BLaER1 (cell line): ENCODE results near the gene GPC6.

ENCODE experiments used
- H3K27ac ChIP-seq: shearing (Covaris generic); formaldehyde crosslinking; 2 replicates; pipeline ENCODE4 v1.8.1; 2022
- H3K27me3 ChIP-seq: shearing (Covaris generic); formaldehyde crosslinking; 2 replicates; pipeline ENCODE4 v1.8.1; 2022
- H3K36me3 ChIP-seq: shearing (Covaris generic); formaldehyde crosslinking; 2 replicates; pipeline ENCODE4 v1.8.1; 2022
- H3K4me1 ChIP-seq: shearing (Covaris generic); formaldehyde crosslinking; 2 replicates; pipeline ENCODE4 v1.8.1; 2022
- H3K4me2 ChIP-seq: shearing (Covaris generic); formaldehyde crosslinking; 2 replicates; pipeline ENCODE4 v1.8.1; 2022
- H3K4me3 ChIP-seq: shearing (Covaris generic); formaldehyde crosslinking; 2 replicates; pipeline ENCODE4 v1.8.1; 2022
- H3K9ac ChIP-seq: shearing (Covaris generic); formaldehyde crosslinking; 2 replicates; pipeline ENCODE4 v1.8.1; 2022
- H3K9me3 ChIP-seq: shearing (Covaris generic); formaldehyde crosslinking; 2 replicates; pipeline ENCODE4 v1.8.1; 2022
- H4K20me1 ChIP-seq: shearing (Covaris generic); formaldehyde crosslinking; 2 replicates; pipeline ENCODE4 v1.8.1; 2022
- Cebpa-rat ChIP-seq: shearing (Covaris generic); IDR thresholded peaks from 2 replicates; pipeline ENCODE4 v1.8.1; 2022

Gene GPC6

DNA sequence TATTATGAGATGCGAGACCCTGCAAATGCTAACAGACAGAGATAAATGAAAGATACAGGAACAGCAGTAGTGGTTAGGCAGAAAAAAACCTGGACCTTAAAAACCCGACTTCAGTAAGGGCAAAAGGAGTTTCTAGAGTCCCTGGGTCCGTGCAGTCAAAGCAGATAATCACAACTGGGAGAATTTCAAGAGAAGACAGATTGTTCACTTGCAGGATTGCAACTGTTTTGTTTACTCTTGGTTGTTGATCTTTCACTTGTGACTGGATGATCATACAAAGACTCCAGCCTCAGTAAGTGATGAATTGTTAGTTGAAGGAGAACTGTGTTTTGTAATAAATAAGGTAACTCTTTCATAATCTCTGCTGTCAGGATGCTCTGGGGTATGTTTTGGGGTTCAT, 135.1 kb downstream of the GPC6 start:
- H3K27me3 ChIP-seq: no peaks in the 10 kb centered on the region
- no peaks in the 10 kb centered on the region for H3K36me3 ChIP-seq
- no peaks in the 10 kb centered on the region for H3K9me3 ChIP-seq
- no peak for TF ChIP-seq Cebpa-rat
- no peaks in the 10 kb centered on the region for H4K20me1 ChIP-seq
- no peak overlapping the region for H3K4me3 ChIP-seq
- no peak overlapping the region for H3K4me2 ChIP-seq
- H3K9ac ChIP-seq: no peak overlapping the region
- H3K4me1 ChIP-seq: no peaks in the 10 kb centered on the region
- H3K27ac ChIP-seq: no peak overlapping the region

DNA sequence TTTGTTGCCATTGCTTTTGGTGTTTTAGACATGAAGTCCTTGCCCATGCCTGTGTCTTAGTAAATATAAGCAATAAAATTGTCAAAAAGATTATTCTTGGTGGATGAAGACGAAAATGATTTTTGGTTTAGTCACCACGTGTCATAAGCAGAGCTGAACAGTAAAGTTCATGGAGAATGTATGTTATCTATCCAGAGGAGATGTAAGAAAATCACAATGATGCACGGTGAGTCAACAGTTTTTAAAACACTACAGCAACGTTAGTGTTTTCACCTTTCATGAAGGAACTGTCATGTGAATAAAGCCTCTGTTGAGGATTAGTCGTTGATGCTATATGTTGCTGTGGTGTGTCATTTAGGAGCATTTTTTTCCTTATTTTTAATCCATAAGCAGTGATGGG, 137.6 kb downstream of the GPC6 start:
- no peaks in the 10 kb centered on the region for H3K36me3 ChIP-seq
- no peaks in the 10 kb centered on the region for H3K4me1 ChIP-seq
- H3K4me2 ChIP-seq: no peak overlapping the region
- H3K27me3 ChIP-seq: no peaks in the 10 kb centered on the region
- no peak overlapping the region for H3K4me3 ChIP-seq
- no peaks in the 10 kb centered on the region for H4K20me1 ChIP-seq
- no peak overlapping the region for H3K9ac ChIP-seq
- no peak overlapping the region for H3K27ac ChIP-seq
- no peaks in the 10 kb centered on the region for H3K9me3 ChIP-seq
- no peak for TF ChIP-seq Cebpa-rat

DNA sequence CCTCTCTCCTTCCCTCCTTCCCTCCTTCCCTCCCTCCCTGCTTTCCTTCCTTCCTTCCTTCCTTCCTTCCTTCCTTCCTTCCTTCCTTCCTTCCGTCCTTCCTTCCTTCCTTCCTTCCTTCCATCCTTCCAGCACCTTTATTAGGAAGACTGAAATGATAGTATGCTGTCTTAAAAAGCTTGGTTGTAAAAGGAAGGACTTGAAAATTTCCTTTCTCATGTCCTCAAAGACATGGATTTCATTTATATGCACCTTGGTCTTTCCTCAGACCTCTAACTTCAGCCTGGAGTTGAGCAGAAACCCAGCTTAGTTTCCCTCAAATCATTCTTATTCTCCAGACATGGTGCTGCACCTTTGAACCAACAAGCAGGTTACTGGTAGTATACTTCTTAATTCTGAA, 141.7 kb downstream of the GPC6 start:
- TF ChIP-seq Cebpa-rat: no peak

DNA sequence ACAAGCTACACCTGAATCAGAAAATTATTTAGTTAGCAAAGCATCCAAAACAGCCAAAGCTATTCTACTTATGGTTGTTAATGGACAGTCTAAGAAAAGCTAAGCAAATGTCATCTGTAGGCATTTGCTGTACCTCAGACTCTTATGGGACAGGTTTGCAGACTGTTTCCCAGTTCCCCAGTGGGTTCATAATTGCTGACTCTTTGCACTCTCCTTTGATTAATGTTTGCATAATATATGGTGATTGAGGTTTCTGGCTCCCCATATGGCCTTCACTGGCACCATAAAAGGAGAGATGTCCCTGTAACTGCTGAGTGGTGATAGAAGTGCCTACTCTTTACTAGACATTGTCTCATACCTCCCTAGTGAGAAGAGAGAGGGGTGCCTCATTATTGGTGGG, 142.1 kb downstream of the GPC6 start:
- no peak overlapping the region for H3K4me2 ChIP-seq
- no peaks in the 10 kb centered on the region for H3K27me3 ChIP-seq
- H3K27ac ChIP-seq: no peak overlapping the region
- H3K9me3 ChIP-seq: no peaks in the 10 kb centered on the region
- no peaks in the 10 kb centered on the region for H4K20me1 ChIP-seq
- H3K36me3 ChIP-seq: no peaks in the 10 kb centered on the region
- no peak overlapping the region for H3K4me3 ChIP-seq
- TF ChIP-seq Cebpa-rat: no peak
- H3K4me1 ChIP-seq: no peaks in the 10 kb centered on the region
- H3K9ac ChIP-seq: no peak overlapping the region

More for the DNA sequence above, 141.7 kb downstream of the GPC6 start:
- Histone ChIP-seq H3K4me3 (no peak overlapping the region), H3K27me3 (no peaks in the 10 kb centered on the region), H3K27ac (no peak overlapping the region), H3K9ac (no peak overlapping the region), H3K4me1 (no peaks in the 10 kb centered on the region), H3K4me2 (no peak overlapping the region), H3K9me3 (no peaks in the 10 kb centered on the region), H4K20me1 (no peaks in the 10 kb centered on the region), H3K36me3 (no peaks in the 10 kb centered on the region)

DNA sequence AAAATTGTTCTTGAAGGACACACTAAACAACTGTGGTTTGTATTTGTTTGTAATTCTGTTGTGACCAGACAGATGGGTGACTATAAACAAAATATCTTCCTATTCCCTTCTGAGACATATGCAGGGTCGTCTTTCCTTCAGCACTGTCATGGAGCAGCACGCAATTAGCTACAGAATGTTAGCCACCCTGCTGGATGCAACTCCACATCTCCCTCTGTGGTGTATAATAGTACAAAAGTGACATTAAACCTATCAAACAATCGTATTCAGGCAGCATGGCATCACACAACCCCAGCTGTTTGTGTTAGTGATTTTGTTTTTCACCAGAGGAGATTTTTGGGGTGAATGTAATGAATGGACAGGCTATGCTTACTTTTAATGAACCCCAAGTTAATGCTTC, 146.2 kb downstream of the GPC6 start:
- no peaks in the 10 kb centered on the region for H4K20me1 ChIP-seq
- no peak overlapping the region for H3K4me2 ChIP-seq
- peaks cover 6% of the 10 kb centered on the region; the same call in 1 of the 2 replicates for H3K4me1 ChIP-seq
- no peaks in the 10 kb centered on the region for H3K27me3 ChIP-seq
- no peaks in the 10 kb centered on the region for H3K9me3 ChIP-seq
- no peak overlapping the region for H3K27ac ChIP-seq
- H3K36me3 ChIP-seq: no peaks in the 10 kb centered on the region
- no peak overlapping the region for H3K4me3 ChIP-seq
- no peak for TF ChIP-seq Cebpa-rat
- H3K9ac ChIP-seq: no peak overlapping the region

DNA sequence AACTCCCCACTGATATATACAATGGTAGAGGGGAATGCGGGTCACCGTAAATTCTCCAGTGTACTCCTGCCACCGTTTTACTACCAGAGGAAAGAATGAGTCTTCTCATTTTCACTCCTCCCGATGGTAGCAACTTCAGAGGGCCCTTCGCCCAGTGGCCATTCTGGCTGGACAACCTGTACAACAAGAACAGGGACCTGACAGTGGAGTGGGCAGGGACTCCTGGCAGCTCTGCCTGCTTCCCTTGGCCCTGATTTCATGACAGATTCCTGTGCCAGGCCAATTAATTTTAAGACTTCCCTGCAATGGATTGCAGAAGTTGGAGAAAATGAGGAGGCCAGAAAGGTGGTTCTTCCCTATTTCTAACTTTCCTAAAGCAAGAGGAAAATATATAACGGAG, 148.9 kb downstream of the GPC6 start:
- no peaks in the 10 kb centered on the region for H3K36me3 ChIP-seq
- no peak overlapping the region for H3K27ac ChIP-seq
- H3K4me1 ChIP-seq: peaks cover 6% of the 10 kb centered on the region; the same call in 1 of the 2 replicates
- H3K9me3 ChIP-seq: no peaks in the 10 kb centered on the region
- TF ChIP-seq Cebpa-rat: no peak
- no peak overlapping the region for H3K9ac ChIP-seq
- no peaks in the 10 kb centered on the region for H4K20me1 ChIP-seq
- H3K4me3 ChIP-seq: no peak overlapping the region
- H3K27me3 ChIP-seq: no peaks in the 10 kb centered on the region
- no peak overlapping the region for H3K4me2 ChIP-seq

DNA sequence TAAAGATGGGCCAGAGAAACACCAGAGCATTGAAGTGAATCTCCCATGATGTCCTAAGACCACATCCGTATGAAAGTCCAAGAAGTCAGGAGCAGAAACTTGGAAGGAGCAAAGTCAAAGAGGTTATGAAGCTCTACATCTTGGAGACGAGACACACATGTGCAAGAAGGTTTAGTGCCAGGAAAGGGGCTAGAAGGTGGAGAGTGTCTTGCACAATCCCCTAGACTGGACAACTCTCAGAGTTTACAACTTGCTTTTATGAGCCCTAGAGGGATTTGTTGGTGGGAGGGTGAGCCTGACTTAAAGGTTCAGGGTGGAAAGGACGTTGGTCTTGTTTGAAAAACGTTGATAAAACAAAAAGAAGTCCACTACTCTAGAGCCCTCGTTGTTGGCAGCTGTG, 150.6 kb downstream of the GPC6 start:
- no peak for TF ChIP-seq Cebpa-rat
- Histone ChIP-seq H3K4me1 (peaks cover 6% of the 10 kb centered on the region; the same call in 1 of the 2 replicates), H3K4me3 (no peak overlapping the region), H3K9me3 (no peaks in the 10 kb centered on the region), H3K27ac (no peak overlapping the region), H4K20me1 (no peaks in the 10 kb centered on the region), H3K9ac (no peak overlapping the region), H3K27me3 (no peaks in the 10 kb centered on the region), H3K36me3 (no peaks in the 10 kb centered on the region), H3K4me2 (peak overlapping the region; percentile 18; the same call in 1 of the 2 replicates)

DNA sequence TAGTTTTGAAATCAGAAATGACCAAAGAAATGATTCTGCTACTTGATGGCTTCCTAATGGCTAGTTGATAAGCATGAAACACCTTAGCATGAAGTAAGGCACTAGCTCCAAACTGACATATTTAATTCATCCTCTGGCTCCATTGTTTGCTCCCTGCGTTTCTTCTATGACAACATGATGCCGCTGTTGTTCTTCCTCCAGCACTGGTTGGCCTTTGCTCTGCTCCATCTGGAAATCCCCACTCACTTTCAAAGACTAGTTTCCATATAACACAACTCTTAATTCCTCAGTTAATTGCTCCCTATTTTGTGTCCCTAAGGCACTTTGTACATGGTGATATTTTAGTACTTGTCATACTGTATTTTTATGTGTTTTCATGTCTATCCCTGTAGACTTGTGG, 151.6 kb downstream of the GPC6 start:
- Histone ChIP-seq H3K9ac (no peak overlapping the region), H3K4me1 (peaks cover 6% of the 10 kb centered on the region; the same call in 1 of the 2 replicates), H3K27me3 (no peaks in the 10 kb centered on the region), H3K9me3 (no peaks in the 10 kb centered on the region), H3K36me3 (no peaks in the 10 kb centered on the region), H3K27ac (no peak overlapping the region), H3K4me3 (no peak overlapping the region), H3K4me2 (no peak overlapping the region), H4K20me1 (no peaks in the 10 kb centered on the region)
- no peak for TF ChIP-seq Cebpa-rat

DNA sequence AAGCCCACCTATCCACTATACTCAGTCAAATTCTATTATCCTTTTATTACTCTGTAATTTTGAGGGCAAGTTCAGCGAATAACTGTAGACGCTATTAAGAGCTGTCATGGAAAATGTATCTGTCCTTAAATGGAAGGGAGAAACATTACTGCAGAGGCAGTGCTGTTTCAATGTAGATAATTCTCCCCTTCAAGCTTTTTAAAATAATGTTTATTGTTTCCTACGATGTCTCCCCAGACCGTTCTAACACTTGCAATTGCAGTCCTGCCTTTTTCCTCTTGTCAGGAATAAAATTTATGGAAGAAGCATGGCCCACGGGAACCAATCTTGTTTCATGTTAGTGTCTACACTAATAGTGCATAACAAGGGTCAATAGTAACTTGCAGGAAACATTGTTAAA, 159.5 kb downstream of the GPC6 start:
- Histone ChIP-seq H3K4me3 (no peak overlapping the region), H4K20me1 (no peaks in the 10 kb centered on the region)

DNA sequence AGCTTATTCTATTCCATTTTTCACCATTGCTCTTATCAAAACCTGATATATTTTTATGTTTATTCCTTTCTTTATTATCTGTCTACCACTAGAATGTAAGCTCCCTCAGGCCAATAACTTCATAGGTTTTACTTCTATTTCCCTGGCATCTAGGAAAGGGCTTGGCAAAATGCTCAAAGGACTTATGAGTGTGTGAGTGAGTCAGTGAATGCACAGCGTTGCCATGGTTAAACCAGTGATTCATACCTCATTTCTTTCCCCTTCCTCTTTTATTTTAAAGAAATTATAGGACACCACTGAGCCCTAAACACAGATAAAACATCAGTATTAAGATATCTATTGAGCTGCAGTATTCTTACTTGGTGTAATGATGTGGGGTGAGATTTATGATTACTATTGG, 162.1 kb downstream of the GPC6 start:
- Histone ChIP-seq H3K4me2 (no peak overlapping the region), H3K27me3 (no peaks in the 10 kb centered on the region), H3K36me3 (no peaks in the 10 kb centered on the region), H4K20me1 (no peaks in the 10 kb centered on the region), H3K4me1 (no peaks in the 10 kb centered on the region), H3K9ac (no peak overlapping the region), H3K9me3 (no peaks in the 10 kb centered on the region), H3K27ac (no peak overlapping the region), H3K4me3 (no peak overlapping the region)
- no peak for TF ChIP-seq Cebpa-rat

More for the DNA sequence above, 159.5 kb downstream of the GPC6 start:
- Histone ChIP-seq H3K4me1 (no peaks in the 10 kb centered on the region), H3K27ac (no peak overlapping the region), H3K4me2 (no peak overlapping the region), H3K9me3 (no peaks in the 10 kb centered on the region), H3K36me3 (no peaks in the 10 kb centered on the region), H3K27me3 (no peaks in the 10 kb centered on the region), H3K9ac (no peak overlapping the region)
- no peak for TF ChIP-seq Cebpa-rat

DNA sequence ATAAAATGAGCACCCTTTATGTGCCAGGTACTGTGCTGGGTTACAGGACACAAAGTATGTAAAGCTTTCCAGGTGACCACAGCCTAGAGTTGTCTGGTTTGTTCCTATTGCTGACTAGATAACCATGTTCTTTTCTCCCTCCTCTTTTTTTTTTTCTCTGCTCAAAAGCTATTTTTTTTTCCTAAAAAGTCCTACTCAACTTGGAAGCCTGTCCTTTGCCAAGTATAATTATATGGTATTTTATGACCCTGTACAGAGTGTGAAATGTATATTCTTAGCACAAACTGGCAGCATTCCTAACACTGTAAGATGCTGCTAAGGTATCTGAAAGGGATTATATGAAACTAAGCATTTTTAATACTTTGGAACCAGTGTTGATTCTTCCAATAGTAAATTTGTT, 171.0 kb downstream of the GPC6 start:
- H3K27ac ChIP-seq: no peak overlapping the region
- no peak overlapping the region for H3K4me3 ChIP-seq
- no peaks in the 10 kb centered on the region for H3K36me3 ChIP-seq
- no peaks in the 10 kb centered on the region for H3K27me3 ChIP-seq
- H3K4me2 ChIP-seq: no peak overlapping the region
- no peaks in the 10 kb centered on the region for H4K20me1 ChIP-seq
- no peaks in the 10 kb centered on the region for H3K9me3 ChIP-seq
- no peaks in the 10 kb centered on the region for H3K4me1 ChIP-seq
- no peak overlapping the region for H3K9ac ChIP-seq
- TF ChIP-seq Cebpa-rat: no peak
